ENCODE data around the gene EMC6. TPM values are rescaled to one million over a fixed set of nuclear protein-coding genes. Genes with fewer than 3 reads are reported as not detected.
A peak's percentile ranks its signal among the peaks of the same experiment; 100 is the strongest.

Gene EMC6
- total and polyA plus RNA-seq, 2 of the 13 experiments (the other 11 are each of a cell fraction or from before 2014, with no cell fraction given): 45.1 to 47.7 TPM

DNA sequence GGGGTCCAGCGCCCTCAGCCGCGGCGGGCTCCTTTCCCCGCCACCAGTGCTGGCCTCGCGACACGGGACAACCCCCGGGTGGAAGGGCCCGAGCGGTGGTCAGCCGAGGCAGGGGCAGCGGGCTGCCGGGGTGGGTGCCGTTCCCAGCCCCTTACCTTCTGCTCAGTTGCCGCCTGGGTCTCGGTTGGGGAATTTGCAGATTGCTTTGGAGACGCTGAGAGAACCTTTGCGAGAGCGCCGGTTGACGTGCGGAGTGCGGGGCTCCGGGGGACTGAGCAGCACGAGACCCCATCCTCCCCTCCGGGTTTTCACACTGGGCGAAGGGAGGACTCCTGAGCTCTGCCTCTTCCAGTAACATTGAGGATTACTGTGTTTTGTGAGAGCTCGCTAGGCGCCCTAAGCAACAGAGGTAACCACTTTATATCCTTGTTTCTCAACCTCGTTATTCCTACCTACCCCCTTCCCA, 31.7 kb upstream of the EMC6 start (continued):
- TF ChIP-seq, protein P1, sequence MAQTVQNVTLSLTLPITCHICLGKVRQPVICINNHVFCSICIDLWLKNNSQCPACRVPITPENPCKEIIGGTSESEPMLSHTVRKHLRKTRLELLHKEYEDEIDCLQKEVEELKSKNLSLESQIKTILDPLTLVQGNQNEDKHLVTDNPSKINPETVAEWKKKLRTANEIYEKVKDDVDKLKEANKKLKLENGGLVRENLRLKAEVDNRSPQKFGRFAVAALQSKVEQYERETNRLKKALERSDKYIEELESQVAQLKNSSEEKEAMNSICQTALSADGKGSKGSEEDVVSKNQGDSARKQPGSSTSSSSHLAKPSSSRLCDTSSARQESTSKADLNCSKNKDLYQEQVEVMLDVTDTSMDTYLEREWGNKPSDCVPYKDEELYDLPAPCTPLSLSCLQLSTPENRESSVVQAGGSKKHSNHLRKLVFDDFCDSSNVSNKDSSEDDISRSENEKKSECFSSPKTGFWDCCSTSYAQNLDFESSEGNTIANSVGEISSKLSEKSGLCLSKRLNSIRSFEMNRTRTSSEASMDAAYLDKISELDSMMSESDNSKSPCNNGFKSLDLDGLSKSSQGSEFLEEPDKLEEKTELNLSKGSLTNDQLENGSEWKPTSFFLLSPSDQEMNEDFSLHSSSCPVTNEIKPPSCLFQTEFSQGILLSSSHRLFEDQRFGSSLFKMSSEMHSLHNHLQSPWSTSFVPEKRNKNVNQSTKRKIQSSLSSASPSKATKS (CRISPR knock-in tag; IDR thresholded peaks at IDR 0.05): no peak
- TF ChIP-seq DNMT3B (CRISPR knock-in tag; conservative IDR thresholded peaks at IDR 0.05) (no peak), PCBP1 (IDR thresholded peaks at IDR 0.05; ENCODE audit: borderline replicate concordance, low read depth, low read length) (no peak), FOSL2 (CRISPR knock-in tag; IDR thresholded peaks at IDR 0.05) (no peak), SOX5 (CRISPR knock-in tag; IDR thresholded peaks at IDR 0.05; ENCODE audit: borderline replicate concordance) (no peak), ZNF282 (IDR thresholded peaks at IDR 0.05; ENCODE audit: partially characterized antibody) (no peak), HOXD1 (CRISPR knock-in tag; IDR thresholded peaks at IDR 0.05) (0 out of 2 replicates have a peak, but pooled peaks have one; percentile 3), TGIF2 (CRISPR knock-in tag; IDR thresholded peaks at IDR 0.05) (no peak), JUNB (CRISPR knock-in tag; IDR thresholded peaks at IDR 0.05; ENCODE audit: borderline replicate concordance) (no peak), GATAD2A (CRISPR knock-in tag; IDR thresholded peaks at IDR 0.05) (no peak), EZH2 (conservative IDR thresholded peaks at IDR 0.05; ENCODE audit: low read depth, low read length) (no peak), AKAP8 (CRISPR knock-in tag; IDR thresholded peaks at IDR 0.05) (no peak), ZNF773 (CRISPR knock-in tag; IDR thresholded peaks at IDR 0.05; ENCODE audit: borderline replicate concordance) (0 out of 2 replicates have a peak, but pooled peaks have one; percentile 67), ZNF883 (CRISPR knock-in tag; IDR thresholded peaks at IDR 0.05; ENCODE audit: not compliant biosample characterization) (no peak), ZNF34 (CRISPR knock-in tag; IDR thresholded peaks at IDR 0.05; ENCODE audit: borderline replicate concordance) (no peak), ZNF383 (CRISPR knock-in tag; IDR thresholded peaks at IDR 0.05; ENCODE audit: borderline replicate concordance) (no peak), ZNF605 (CRISPR knock-in tag; IDR thresholded peaks at IDR 0.05) (no peak)
- TF ChIP-seq, protein P2, sequence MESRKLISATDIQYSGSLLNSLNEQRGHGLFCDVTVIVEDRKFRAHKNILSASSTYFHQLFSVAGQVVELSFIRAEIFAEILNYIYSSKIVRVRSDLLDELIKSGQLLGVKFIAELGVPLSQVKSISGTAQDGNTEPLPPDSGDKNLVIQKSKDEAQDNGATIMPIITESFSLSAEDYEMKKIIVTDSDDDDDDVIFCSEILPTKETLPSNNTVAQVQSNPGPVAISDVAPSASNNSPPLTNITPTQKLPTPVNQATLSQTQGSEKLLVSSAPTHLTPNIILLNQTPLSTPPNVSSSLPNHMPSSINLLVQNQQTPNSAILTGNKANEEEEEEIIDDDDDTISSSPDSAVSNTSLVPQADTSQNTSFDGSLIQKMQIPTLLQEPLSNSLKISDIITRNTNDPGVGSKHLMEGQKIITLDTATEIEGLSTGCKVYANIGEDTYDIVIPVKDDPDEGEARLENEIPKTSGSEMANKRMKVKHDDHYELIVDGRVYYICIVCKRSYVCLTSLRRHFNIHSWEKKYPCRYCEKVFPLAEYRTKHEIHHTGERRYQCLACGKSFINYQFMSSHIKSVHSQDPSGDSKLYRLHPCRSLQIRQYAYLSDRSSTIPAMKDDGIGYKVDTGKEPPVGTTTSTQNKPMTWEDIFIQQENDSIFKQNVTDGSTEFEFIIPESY (CRISPR knock-in tag; IDR thresholded peaks at IDR 0.05): no peak
- TF ChIP-seq, protein P3, sequence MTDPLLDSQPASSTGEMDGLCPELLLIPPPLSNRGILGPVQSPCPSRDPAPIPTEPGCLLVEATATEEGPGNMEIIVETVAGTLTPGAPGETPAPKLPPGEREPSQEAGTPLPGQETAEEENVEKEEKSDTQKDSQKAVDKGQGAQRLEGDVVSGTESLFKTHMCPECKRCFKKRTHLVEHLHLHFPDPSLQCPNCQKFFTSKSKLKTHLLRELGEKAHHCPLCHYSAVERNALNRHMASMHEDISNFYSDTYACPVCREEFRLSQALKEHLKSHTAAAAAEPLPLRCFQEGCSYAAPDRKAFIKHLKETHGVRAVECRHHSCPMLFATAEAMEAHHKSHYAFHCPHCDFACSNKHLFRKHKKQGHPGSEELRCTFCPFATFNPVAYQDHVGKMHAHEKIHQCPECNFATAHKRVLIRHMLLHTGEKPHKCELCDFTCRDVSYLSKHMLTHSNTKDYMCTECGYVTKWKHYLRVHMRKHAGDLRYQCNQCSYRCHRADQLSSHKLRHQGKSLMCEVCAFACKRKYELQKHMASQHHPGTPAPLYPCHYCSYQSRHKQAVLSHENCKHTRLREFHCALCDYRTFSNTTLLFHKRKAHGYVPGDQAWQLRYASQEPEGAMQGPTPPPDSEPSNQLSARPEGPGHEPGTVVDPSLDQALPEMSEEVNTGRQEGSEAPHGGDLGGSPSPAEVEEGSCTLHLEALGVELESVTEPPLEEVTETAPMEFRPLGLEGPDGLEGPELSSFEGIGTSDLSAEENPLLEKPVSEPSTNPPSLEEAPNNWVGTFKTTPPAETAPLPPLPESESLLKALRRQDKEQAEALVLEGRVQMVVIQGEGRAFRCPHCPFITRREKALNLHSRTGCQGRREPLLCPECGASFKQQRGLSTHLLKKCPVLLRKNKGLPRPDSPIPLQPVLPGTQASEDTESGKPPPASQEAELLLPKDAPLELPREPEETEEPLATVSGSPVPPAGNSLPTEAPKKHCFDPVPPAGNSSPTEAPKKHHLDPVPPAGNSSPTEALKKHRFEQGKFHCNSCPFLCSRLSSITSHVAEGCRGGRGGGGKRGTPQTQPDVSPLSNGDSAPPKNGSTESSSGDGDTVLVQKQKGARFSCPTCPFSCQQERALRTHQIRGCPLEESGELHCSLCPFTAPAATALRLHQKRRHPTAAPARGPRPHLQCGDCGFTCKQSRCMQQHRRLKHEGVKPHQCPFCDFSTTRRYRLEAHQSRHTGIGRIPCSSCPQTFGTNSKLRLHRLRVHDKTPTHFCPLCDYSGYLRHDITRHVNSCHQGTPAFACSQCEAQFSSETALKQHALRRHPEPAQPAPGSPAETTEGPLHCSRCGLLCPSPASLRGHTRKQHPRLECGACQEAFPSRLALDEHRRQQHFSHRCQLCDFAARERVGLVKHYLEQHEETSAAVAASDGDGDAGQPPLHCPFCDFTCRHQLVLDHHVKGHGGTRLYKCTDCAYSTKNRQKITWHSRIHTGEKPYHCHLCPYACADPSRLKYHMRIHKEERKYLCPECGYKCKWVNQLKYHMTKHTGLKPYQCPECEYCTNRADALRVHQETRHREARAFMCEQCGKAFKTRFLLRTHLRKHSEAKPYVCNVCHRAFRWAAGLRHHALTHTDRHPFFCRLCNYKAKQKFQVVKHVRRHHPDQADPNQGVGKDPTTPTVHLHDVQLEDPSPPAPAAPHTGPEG (CRISPR knock-in tag; IDR thresholded peaks at IDR 0.05): no peak
- TF ChIP-seq, protein P4, sequence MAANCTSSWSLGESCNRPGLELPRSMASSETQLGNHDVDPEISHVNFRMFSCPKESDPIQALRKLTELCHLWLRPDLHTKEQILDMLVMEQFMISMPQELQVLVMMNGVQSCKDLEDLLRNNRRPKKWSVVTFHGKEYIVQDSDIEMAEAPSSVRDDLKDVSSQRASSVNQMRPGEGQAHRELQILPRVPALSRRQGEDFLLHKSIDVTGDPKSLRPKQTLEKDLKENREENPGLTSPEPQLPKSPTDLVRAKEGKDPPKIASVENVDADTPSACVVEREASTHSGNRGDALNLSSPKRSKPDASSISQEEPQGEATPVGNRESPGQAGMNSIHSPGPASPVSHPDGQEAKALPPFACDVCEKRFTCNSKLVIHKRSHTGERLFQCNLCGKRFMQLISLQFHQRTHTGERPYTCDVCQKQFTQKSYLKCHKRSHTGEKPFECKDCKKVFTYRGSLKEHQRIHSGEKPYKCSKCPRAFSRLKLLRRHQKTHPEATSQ (CRISPR knock-in tag; IDR thresholded peaks at IDR 0.05; ENCODE audit: borderline replicate concordance): no peak

All from HepG2 (cell line).